HG02588 (cell line): ENCODE results near the gene CARD11.
"Not testable (repeated sequence)": the region's sequence is repeated elsewhere in the genome, so short reads cannot be mapped to it uniquely, and the experiment has no call there.

Experiments used
- ATAC-seq: cut with Tn5 transposase; IDR thresholded peaks from one replicate; pipeline ENCODE4 v1.9.1; 2021; ENCODE audit warnings: mild to moderate bottlenecking, moderate library complexity; ENCODE audit not compliant: unreplicated experiment

The CARD11 gene

GRCh38 chr7:3021825-3022224 is 21.8 kb downstream of the CARD11 start:
- ATAC-seq = no peak

- ATAC-seq = not testable (repeated sequence)
Observed at GRCh38 chr7:3021224-3021623, 22.4 kb downstream of the CARD11 start.

- ATAC-seq = no peak
Observed at GRCh38 chr7:3020416-3020815, 23.3 kb downstream of the CARD11 start.

- no peak for ATAC-seq
Observed at GRCh38 chr7:3019801-3020200, 23.9 kb downstream of the CARD11 start.

DNA sequence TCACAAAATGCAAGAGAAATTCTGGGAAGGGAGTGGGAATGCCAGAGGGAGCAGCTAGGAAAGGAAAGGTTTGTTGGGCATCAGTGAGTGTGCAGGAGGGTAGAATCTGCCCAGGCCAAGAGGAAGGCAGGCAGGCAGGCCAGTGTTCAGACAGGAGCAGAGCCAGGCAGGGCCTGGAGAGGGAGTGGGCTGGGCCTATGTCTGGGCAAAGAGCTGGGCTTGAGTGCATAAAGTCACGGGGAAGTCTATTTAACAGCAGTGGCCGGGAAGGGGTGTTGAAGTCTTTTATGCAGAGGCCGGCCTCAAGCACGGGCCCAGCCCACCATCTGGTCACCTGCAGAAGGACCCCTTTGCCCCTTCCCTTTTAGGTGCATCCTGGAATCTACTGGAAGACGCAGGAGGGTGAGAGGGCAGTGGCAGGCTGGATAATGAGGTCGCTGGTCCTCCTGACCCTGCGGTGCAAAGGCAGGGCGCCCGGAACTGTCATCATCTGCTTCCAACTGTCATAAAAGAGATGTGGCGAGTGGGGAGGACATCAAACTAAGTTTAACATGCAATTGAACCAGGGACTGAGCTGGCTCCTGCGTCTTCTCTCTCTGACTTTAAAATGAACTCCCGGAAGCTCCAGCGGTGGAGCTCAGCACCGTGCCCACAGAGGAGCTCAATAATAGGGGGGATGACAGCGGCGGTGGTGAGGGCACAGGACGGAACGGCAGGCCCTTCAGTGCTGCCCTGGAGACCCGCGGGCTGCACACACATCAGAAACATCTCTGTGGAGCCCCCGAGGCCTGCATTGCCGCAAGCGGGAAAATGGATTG is 29.5 kb downstream of the CARD11 start:
- ATAC-seq = no peak

DNA sequence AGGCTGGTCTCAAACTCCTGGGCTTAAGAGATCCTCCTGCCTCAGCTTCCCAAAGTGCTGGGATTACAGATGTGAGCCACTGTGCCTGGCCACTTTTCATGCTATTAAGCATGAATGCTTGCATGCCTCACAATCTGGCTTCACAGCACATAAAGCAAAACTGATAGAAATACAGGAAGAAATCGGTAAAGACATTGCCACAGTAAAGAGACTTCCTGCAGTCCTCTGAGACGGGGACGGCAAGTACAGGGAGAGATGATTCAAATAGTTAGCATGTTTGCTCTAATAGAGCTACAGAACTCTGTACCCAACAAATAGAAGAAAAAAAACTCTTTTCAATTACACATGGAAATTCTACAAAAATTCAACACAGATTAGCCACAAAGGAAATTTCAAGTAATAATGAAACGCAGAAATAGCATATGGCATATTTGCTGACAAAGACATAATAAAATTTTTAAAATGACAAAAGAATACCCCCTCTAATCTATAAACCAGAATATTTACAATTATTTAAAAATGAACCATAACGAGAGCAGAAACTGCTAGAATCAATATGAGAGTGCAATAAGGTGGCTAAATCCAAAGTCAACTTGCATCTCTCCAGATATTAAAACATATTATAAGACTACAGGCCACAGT is 32.3 kb downstream of the CARD11 start:
- ATAC-seq = no peak

GRCh38 chr7:3010161-3010560 is 33.5 kb downstream of the CARD11 start:
- ATAC-seq = no peak

DNA sequence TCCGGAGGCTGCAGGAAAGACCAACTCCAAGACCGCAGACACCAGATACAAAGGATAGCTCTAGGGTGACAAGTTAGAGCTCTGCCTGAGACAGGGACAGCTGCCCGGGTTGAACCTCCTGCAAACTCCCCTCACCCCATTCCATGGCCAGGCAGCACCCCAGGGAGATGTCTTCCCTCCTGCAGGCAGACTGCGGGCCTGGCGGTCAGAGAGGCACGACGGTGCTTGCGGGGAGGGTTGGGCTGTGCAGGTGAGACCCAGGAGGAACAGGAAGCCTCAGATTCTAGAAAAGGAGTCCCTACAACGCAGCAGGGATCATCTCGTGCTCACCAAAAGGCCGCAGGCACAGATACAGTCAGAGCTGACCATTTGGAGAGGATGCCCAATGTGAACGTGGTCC is 34.6 kb downstream of the CARD11 start:
- ATAC-seq = no peak

- ATAC-seq = no peak
Observed at GRCh38 chr7:3008386-3008785, 35.3 kb downstream of the CARD11 start.

GRCh38 chr7:3007696-3008095 is 36.0 kb downstream of the CARD11 start:
- no peak for ATAC-seq

DNA sequence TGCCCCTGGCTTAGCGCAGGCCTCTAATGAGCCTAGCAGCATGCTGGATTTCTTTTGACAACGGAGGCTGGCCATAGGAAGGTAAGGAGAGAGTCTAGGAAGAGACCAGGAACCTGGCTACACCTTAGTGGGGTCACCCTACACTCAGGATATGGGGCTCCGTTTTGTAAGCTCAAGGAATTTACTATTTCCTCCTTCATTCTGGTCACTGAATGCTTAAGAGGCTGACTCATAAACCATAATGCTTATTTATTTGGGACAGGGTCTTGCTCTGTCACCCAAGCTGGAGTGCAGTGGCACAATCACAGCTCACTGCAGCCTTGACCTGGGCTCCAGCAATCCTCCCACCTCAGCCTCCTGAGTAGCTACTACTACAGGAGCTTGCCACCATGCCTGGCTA is 38.4 kb downstream of the CARD11 start:
- ATAC-seq = no peak

GRCh38 chr7:3003936-3004335 is 39.7 kb downstream of the CARD11 start:
- ATAC-seq = no peak

GRCh38 chr7:3002631-3003030 is 41.0 kb downstream of the CARD11 start:
- ATAC-seq = no peak

DNA sequence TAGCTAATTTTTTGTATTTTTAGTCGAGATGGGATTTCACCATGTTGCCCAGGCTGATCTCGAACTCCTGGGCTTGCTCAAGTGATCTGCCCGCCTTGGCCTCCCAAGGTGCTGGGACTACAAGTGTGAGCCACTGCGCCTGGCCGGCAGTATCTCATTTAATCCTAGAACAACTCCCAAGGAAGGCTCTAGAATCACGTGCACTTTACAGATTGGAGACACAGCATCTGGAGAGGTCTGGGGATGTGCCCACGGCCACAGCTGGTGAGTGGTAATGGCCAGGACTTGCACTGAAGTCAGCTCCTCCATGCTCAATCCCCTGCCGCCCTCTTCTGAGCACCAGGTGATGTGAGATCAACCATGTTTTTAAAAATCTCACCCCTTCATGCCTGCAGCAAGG is 43.1 kb downstream of the CARD11 start:
- no peak for ATAC-seq

GRCh38 chr7:2999078-2999500 is 44.6 kb downstream of the CARD11 start:
- no peak for ATAC-seq

DNA sequence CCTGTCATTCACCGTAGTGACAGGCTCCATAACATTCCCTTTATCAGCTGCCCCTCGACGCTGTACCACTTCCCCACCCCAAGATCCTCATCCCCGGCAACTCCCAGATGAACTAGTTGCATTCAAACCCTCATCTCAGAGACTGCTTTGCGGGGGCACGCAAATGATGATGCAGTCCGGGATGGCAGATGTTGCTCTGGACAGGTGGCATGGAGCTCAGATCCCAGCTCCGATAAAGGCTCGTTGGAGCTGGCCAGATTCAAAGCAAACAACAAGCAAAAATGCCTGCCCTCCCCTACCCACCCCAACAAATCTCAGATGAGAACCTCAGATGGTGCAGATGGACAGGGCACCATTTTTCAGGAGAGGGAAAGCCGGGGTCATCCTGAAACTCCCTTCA is 46.7 kb downstream of the CARD11 start:
- no peak for ATAC-seq

GRCh38 chr7:2996141-2996540 is 47.5 kb downstream of the CARD11 start:
- ATAC-seq = no peak

DNA sequence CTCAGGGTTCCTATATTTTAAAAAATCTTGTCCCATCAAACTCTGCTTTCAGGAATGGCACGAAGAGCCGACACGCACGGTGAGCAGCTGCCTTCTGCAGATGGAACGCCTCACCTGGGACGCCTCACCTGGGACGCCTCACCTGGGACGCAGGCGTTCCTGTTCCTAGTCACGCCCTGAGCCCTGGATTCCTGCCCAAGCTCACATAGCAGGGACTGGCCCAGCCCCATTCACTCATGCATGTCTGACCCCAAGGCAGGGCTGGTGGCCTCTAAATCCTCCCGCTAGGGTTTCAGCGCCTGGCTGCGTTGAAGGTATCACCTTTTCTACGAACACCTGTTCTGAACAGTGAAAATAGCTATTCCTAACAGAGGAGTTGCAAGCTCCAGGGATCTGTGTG is 49.8 kb downstream of the CARD11 start:
- no peak for ATAC-seq

DNA sequence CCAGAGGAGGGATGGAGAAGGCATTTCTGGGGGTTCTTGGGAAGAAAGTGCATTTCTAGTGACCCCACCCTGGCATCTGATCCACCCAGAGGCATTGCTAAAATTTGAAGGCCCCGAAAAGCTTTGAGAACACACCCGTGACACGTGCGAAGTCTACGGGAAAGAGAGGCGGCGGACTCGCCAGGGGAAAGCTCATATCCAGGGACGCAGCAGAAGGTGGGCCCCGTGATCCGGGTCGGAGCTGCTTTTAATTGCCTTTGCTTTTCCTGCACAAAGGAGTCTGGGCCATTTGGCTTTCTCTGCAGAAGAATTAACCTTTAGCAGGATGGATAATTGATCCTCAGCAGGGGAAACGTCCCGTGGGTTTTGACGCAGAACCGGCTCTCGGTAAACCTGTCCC is 50.3 kb downstream of the CARD11 start:
- no peak for ATAC-seq

- no peak for ATAC-seq
Observed at GRCh38 chr7:2990949-2991470, 52.7 kb downstream of the CARD11 start.

GRCh38 chr7:2986561-2986960 is 57.1 kb downstream of the CARD11 start:
- no peak for ATAC-seq

DNA sequence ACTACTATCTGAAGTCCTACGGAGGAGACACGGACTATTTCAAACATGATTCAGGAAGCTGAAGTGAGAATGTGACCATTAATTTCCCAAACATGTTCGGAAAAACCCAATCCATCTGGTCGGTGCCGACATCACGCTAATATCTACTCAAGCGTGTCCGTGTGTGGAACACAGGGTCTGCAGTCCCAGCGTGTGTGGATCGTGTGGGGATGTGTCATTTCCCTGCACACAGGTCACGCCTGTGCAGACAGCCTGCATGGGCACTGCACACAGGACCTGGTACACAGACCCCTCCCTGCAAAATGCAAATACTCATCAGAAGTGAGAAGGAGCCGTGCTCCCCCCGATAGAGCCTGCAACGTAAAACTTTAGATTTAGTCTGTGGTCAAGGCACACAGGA is 57.8 kb downstream of the CARD11 start:
- ATAC-seq = no peak
